Stimulated activated CD8-positive, alpha-beta memory T cell treated with anti-CD3 and anti-CD28 coated beads, Interleukin-12 subunit alpha, Interleukin-12 subunit beta, amount 100 ng/mL, for 4 hours (primary cell): Measurements from ENCODE around the gene EFR3B.

Source experiments
- DNase-seq: peaks from one replicate; pipeline ENCODE4 v3.0.0-alpha.2; 2020; ENCODE audit warnings: low read depth

EFR3B gene

DNA sequence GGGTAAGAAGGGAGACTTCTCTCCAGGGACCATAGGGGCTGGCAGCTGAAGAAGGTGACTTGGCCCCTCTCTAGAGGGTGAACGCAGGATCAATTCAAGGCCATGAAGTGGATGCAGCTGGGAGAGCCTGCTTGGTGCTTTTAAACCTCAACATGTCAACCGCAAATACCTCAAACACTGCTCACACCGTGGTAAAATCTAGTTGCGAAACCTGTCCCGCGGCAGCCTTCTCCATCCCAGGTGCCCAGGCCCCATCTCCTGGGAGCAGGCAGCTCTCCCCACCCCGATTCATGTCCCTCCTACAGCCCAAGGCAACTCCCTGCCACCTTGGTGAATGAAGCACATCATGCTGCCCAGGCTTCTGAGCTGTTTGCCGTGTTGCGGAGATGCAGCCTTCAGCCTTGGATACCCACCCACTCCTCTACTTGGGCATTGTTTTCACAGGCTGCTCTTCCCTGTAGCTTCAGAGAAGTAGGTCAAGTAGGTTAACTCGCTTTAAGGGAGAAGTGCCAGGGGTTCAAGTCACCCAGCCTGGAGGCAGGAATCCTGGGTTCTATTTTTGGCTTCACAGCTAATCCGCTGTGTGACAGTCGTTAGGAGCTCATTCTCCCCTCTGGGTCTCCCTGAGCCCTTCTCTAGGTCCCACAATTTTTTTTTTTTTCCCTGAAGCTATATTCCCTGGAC is 6.2 kb upstream of the EFR3B start:
- DNase-seq, result no peak

DNA sequence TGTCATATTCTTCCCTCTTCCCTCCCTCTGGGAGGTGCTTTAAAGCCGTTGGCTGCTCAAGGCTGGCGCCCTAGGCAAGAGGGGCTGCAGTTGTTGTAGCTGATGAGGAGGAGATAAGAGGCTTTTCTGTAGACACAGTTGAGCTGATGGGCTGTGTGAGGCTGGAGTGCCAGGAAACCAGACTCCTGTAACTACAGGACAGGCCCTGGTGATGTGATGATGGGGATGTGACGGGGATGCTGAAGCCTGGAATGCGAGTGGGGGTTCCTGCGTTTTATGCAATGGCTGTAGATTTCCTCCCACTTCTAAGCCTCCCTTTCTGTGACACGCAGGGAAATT is 5.7 kb upstream of the EFR3B start:
- no peak for DNase-seq

DNA sequence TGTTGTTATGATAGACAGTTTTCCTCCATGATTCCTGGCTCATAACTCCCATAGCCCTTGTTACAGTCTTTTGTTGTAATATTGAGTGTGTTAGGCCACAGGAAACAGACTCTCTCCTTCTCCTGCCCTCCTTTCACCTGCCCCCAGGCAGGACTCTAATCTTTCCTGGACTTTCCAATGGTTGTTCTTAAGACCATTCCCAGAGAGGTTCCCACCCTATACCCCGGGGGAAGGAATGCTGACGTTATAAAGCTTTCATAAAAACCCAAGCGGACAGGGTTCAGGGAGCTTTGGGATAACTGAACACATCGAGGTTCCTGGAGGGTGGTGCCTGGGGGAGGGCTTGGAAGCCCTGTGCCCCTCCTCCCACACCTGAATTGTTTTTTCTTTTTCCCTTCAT is 2.8 kb upstream of the EFR3B start:
- no peak for DNase-seq

DNA sequence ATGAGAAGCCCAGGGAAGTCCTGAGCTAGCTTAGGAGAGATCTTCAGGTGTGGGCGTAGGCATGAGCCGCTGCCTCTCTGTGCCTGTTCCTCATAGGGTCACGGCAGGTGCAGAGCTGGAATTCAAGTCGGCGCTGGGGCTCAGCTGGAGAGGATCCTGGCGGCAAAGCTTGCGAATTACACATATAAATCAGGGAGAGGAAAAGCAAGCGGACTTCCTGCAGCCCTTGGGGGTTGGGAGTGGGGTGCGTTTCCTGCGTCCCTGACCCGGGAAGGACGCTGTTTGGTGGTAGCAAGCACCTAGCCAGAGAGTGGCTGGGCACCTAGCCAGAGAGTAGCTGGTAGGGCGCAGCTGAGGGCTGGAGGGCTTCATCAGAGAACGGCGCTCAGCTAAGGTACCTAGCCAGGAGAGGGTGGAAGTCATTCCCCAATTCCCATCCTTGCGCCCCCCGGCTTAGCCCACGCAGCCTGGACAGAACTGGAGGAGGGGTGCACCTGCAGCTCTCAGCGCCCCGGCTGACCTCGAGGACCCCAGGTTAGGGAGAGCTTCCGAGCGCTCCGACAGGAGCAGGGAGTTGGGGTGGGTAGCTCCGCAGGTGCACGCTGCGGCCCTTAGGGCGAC is 459 bp upstream of the EFR3B start:
- DNase-seq, result no peak

DNA sequence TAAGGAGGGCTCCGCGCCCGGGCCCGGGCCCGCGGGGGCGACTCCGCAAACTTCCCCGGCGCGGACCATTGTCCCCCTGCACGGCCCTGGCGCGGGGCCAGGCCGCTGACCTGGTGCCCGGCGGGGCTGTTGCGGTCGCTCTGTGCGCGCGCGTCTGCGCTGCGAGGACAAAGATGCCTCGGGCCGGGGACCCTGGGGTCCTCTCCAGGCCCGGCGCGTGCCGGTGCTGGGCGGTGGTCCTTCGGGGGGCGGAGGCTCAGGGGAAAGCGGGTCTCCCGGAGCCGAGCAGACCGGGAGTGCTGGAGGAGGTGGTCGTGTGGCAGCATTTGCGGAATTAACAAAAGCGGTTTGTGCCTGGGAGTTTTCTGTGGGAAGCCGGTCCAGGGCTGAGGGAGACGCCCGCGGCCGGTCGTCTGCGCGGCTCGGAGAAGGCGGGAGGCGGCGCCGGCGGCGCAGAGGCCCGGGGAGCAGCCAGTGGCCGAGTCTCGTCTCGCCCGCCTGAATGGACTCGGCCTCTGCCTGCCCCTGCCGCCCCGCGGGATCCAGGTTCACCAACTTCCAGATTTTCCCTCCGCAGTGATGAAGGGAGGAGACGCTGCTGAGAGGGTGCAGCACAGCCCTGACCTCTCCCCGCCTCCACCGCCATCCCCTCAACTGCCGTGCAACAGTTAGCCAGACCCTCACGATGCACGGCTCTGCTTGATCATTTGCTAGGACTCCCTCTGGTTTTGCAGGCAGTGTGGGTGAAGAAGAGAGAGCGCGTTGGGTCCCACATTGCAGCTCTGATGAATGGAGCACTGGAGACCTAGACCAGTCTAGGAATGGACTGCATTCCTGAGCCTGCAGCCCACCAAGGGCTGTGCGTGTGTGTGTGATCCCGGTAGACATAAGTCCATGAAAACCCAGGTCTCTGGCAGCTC is 705 bp downstream of the EFR3B start:
- DNase-seq, result no peak

DNA sequence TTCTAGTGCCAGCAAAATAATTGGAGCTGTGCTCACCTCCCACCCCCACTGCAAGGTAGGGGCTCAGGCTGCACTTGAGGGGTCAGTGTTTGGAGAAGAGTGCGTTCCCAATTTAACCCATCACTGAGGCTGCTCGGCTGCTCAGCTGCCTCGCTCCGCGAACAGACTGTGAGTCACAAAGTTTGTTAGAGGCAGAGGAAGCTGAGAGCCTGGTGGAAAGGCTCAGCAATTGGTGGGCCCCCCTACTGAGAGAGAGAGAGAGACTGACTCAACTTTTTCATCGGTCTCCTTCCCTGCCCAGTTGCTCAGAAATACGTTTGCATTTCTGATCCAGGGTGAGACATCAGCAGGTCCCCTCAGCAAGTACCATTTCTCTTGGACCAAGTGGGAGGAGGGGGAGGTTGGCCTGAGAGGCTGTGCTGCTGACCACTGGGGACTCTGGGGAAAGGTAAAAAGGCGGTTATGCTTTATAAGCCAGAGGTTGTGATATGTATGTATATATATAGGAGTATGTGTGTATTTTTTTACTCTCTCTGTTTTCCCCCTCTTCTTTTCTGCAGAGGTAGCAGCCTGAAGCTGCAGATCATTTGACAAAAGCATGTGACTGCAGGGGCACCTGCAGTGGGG is 1.5 kb downstream of the EFR3B start:
- DNase-seq, result no peak

DNA sequence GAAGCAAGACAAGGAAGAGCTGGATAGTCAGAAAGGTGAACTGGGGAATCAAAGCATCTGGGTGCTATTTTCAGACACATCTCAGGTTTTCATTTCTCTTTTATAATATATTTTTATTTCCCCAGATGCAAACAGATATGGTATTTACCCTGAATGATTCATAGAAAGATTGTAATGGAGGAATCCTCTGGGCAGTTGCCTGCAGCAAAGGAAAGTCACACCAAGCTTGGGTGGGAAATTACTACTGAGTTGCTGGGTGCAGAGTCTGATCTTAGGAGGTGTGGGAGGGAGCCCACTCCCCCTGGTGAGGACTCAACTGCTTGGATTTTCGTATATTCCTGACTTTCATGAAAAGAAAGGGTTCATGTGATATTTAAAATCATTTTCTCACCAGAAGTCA is 2.1 kb downstream of the EFR3B start:
- DNase-seq, result no peak

DNA sequence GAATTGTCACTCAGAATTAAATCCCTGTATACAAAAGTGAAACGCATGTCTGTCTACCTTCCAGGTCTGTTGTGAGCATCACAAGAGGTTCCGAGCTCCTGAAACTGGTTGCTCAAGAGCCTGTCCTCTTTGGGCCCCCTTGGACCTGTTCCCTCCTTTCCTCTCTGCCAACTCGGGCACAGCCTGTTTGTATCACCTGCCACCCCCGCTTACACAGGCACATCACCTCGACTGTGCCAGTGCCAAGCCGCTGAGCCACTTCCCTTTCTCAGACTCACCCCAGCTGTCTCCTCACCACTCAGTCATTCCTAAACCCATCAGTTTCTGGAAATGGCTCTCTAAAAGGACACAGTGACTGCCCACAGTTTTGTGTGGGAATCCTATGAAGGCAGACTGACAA is 3.1 kb downstream of the EFR3B start:
- no peak for DNase-seq

DNA sequence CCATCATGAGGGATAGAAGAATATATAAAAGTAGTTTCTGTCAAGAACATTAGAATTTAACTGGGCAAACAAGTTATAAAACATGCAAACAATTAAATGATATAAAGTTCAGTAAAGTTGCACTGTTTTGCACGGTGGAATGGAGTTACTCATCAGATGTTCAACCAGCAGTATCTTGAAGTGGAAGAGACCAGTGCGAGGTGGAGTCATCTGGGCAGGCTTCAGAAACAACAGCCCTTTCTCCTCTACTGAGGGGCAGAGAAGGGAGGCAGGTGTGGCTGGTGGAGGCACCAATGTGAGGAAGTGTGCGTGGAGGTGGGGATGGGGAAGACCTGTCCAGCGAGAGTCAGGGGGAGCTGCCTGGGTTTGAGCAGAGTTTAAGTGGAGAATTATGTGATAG is 7.5 kb downstream of the EFR3B start:
- no peak for DNase-seq

DNA sequence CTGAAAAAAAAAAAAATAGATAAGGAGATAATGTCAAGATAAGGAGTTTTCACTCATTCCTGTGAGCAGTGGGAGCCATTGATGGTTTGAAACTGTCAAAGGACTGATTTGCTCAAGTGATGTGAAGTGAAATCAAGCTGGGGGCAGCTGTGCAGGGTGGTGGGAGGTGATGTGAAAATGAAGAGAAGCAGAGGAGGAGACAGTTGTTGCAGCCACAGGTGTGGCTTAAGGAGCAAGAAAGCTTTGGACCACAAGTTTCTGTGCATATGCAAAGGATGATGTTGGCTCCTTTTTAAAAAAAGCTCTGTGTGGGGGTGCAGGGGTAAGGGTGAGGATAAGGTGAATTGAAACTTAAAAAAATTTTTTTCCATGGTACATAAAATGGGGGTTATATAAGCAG is 8.3 kb downstream of the EFR3B start:
- DNase-seq, result no peak

DNA sequence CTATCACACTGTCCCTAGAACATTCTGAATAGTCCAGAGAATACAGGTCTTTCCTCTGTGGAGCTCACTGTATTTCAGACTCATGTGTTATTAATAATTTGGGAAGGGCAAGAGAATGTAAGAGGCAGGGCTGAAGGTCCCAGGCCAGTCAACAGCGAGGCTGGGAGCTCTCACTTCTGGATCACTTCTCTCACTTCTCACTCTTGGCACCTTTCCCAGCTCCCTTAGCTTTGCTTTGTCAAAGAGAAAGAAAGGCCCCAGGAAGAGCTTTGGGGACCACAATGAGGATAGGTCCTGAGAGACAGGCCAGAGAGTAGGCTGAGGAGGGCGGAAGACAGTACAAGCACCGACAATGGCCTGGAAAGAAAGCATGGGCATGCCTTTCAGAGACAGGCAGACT is 11.2 kb downstream of the EFR3B start:
- DNase-seq, result no peak

DNA sequence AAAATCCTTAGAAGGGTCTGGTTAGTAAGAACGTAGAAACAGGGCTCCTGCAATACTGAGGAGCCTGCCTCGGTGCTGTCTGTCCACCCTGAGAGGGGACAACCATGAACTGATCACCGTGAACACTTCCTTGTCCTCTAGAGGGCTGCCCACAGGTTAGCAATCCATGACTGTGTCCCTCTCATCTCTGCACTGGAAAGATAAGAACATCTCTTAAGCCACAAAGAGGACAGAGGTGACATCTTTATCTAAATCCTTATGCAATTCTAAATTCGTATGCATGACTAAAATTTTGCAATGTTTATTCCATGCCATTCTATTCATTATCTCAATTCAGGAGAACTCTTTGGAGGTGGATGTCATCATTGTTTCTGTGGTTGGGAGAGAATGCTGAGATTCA is 12.8 kb downstream of the EFR3B start:
- DNase-seq, result no peak

DNA sequence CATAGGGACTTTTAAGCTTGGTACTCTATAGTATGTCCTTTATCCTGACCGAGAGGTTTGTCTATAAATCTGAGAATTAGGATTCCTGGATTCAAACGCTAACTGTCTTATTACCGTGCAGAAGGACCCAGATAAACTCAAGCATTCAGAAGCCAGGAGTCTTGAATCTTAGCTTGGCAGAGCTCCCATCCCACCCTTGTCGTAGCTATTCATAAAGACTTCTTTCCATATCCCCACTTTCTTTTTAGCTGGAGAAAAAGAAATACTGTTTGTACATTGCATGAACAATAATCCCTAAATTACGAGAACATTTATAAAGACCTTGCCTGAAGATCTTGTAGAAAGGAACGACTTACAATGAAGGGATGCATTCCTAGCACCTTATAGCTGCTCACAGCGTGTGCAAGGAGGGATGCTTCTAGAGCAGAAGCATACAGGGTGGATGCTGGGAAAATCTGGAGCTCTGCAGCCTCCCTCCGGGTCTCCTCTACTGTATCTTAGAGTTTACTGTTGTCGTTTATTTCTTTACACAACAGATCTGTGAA is 13.6 kb downstream of the EFR3B start:
- no peak for DNase-seq

DNA sequence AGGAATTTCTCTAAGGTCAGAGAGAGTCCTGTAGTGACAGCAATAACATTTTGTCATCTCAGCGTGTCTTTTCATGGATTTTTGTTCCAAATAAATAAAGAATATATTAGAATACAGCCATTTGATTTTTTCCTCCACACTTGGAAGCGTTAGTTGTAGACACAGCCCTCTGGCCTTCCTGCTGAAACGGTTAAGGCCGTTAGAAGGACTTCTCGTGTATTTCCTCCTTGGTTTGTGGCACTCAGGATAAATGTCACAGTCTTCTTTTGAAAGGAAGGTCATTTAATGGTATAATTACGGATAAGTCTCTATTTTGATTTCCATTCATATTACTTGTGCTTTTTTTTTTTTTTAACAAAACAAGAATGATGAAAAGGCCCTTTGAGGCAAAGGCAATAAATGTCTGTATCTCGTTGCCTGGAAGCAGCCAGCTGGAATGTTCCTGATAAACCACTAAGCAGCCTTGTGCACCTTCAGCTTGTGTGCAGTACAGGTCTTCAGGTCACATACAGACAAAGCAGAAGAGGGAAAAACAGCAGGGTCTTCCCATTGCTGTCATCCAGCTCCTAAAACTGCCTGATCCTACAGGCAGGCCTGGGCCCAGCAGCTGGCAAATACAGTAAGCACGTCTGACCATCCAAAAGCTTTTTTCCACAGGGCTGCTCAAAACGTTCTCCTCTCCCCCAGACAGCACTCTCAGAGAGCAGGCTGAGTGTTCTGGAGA is 14.4 kb downstream of the EFR3B start:
- DNase-seq, result no peak

DNA sequence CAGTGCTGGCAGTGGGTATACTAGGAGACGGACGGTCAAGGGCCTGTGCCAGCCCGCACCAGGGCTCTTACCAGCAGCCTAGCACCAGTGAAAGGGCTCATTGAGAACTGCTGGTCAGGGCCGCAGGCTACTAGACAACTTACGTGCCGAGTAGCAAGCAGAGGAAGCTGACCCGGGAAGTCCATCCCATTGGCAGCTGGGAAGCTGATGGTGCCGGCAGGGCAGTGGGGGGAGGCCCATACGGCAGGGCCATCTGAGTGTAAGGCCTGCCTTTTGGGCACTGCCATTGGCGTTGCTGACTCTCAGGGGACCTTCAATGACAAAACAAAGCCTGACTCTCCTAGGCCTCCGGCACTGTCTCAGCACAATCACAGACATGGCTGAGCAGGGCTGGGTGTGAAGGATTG is 20.6 kb downstream of the EFR3B start:
- DNase-seq, result no peak

DNA sequence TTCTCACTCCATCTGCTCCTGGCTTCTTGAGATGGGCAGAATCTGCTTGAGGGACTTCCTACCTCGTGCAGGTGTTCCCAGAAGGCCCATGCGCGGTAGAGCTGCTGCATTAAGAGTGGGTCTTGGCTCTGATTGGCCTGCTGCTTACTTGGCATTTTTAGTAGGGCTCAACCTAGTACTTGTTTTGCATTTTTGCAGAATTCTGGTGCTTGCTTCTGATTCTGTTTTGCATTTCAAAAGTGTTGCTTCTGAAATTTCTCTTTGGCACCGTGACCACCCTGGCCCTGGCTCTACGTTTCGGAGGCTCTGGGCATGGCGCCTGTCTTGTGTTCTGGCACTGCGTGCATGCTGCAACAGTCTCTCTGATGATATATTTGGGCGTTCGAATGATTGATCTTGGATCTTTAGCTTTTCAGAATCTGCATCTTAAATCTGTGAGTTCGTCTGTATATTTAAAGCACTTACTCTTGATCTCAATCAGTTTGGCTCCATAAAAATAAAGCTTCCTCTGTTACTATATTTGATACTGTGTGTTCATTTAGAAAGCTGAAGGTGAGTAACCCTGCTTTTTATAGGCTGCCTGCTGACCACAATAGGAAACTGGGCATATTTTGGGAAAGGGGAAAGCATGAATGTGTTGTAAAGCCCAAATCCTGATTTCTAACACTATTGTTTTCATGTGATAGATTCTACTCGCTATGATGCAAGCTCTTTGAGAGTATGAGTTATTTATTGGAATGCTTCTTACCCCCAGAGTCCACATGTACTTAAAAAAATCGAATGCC is 22.2 kb downstream of the EFR3B start:
- no peak for DNase-seq

DNA sequence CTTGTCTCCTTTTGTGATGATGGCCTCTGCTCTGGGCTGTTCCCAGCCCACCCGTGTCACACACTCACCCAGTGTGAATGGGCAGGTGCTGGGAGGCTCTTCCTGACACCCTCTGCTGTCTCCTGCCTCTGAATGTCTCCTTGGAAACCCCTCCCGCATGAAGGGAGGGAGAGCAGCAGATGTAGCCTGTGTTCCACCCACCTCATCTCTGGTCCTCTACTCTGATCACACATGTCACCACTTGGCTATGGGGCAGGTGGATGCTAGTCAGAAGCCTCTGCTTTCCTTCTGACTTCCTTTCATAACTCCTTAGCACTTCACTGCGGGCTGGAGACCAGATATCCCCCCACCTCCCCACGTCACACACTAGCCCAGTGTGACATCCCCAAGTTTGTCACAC is 23.9 kb downstream of the EFR3B start:
- DNase-seq, result no peak

DNA sequence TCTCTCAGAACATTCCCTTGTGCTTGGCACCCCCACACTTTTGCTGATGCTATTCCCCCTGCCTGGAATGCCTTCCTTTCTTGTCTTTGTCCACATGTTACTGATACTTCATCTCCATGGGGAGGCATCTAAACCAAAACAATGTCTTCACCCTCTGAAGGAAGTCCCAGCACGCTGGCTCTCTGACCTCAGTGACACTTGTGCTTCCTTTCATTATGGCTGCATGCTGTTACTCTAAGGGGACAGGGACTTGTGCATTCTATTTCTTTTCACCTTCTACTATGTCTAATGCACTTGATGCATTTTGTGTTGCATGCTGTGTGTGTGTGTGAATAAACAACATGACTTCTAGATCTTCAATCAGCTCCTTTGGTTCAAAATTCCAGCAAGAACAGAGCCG is 24.6 kb downstream of the EFR3B start:
- no peak for DNase-seq

DNA sequence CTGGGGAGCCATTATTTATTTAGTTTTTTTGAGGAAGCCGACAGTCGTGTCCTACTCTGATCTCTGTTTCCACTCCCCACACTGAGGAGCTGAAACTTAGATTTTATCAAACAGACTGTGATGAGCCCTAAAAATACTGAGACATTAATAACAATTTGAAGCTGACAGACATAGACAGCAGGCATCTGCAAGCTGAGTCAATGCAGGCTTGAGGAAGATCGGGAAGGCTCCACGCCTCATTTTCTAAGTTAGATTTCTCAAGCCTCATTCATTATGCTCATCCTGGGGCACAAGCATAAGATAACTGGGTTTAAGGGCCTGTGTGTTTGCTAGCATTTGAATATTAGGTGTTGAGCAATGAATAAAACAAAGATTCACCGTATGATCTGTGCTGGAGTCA is 26.3 kb downstream of the EFR3B start:
- DNase-seq, result no peak

DNA sequence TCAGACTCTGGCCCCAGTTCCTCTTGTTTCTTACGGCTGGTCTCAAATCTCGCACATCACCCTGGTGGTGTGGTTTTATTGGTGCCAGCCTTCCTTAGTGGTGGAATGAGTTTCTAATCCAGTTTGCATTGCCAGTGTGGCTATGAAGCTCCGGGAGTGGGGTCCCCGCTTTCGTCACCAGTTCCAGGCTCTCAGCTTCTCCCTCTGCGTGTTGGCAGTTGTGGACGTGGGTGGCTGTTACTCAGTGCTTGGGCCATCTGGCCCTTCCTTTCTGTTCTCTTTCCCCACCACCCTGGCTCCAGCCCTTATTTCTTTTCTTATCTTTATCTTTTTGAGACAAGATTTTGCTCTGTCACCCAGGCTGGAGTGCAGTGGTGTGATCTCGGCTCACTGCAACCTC is 30.1 kb downstream of the EFR3B start:
- no peak for DNase-seq

DNA sequence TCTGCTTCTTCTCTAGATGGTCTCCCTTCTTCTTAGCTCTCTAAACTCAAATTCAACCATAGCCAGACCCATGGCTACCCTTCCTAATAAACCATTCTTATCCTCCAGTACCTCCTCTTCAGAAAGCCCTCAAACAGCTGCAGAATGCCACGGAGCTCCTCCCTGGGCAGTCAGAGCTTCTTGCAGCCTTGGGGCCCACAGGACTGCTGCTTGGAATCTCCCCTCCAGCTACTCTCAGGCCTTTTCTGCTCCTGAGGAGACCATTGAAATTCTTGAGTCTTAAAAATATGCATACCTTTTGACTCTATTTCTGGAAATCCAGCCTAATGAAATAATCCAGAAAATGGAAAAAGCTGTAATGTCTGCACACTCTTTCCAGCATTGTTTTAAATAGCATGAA is 30.7 kb downstream of the EFR3B start:
- DNase-seq, result no peak
